H9 (cell line): ENCODE measurements around the gene RSAD1. TPM values are rescaled to one million over a fixed set of nuclear protein-coding genes. Genes with fewer than 3 reads are reported as not detected.

Experiments used
- DNase-seq: peaks from one replicate; pipeline ENCODE4 v3.0.0-alpha.2; 2017
- H2AFZ ChIP-seq: one replicate; pipeline ENCODE4 v1.6.1; 2013; ENCODE audit warnings: mild to moderate bottlenecking, low read length, control low read depth, moderate library complexity
- H2AK5ac ChIP-seq: 2 replicates; pipeline ENCODE4 v1.6.1; 2013; ENCODE audit warnings: low read length, control low read depth, mixed read lengths; ENCODE audit not compliant: insufficient read length
- H2BK120ac ChIP-seq: one replicate; pipeline ENCODE4 v1.6.1; 2013; ENCODE audit warnings: low read depth, mild to moderate bottlenecking, low read length, control low read depth, inconsistent platforms; ENCODE audit not compliant: poor library complexity, severe bottlenecking
- H2BK12ac ChIP-seq: 2 replicates; pipeline ENCODE4 v1.6.1; 2013; ENCODE audit warnings: low read length, control low read depth, mixed read lengths, low read depth; ENCODE audit not compliant: insufficient read length
- H2BK15ac ChIP-seq: 2 replicates; pipeline ENCODE4 v1.6.1; 2013; ENCODE audit warnings: low read depth, low read length, control low read depth
- H2BK20ac ChIP-seq: one replicate; pipeline ENCODE4 v1.6.1; 2013; ENCODE audit warnings: low read depth, mild to moderate bottlenecking, low read length, control low read depth, inconsistent platforms; ENCODE audit not compliant: poor library complexity, severe bottlenecking
- H2BK5ac ChIP-seq: 2 replicates; pipeline ENCODE4 v1.6.1; 2013; ENCODE audit warnings: low read length, control low read depth, mixed read lengths; ENCODE audit not compliant: insufficient read length
- H3K14ac ChIP-seq: 2 replicates; pipeline ENCODE4 v1.6.1; 2013; ENCODE audit warnings: low read length, control low read depth; ENCODE audit not compliant: insufficient read depth
- H3K18ac ChIP-seq: 2 replicates; pipeline ENCODE4 v1.6.1; 2013; ENCODE audit warnings: low read depth, mild to moderate bottlenecking, mixed read lengths, low read length, control low read depth; ENCODE audit not compliant: insufficient read length
- H3K23ac ChIP-seq: 2 replicates; pipeline ENCODE4 v1.6.1; 2013; ENCODE audit warnings: low read length, control low read depth, mixed read lengths, low read depth; ENCODE audit not compliant: insufficient read length
- H3K23me2 ChIP-seq: 2 replicates; pipeline ENCODE4 v1.6.1; 2013; ENCODE audit warnings: low read depth, mild to moderate bottlenecking, mixed read lengths, low read length, control low read depth; ENCODE audit not compliant: insufficient read length, poor library complexity, severe bottlenecking
- H3K27ac ChIP-seq: 2 replicates; pipeline ENCODE4 v1.5.1; 2013; ENCODE audit warnings: low read length, control low read depth, mixed read lengths, low read depth; ENCODE audit not compliant: insufficient read length
- H3K27me3 ChIP-seq: 2 replicates; pipeline ENCODE4 v1.6.1; 2013; ENCODE audit warnings: low read length, control low read depth, inconsistent platforms; ENCODE audit not compliant: insufficient read depth
- H3K4ac ChIP-seq: 2 replicates; pipeline ENCODE4 v1.6.1; 2013; ENCODE audit warnings: low read depth, mild to moderate bottlenecking, control low read depth, inconsistent platforms, low read length, moderate library complexity
- H3K4me1 ChIP-seq: 2 replicates; pipeline ENCODE4 v1.6.1; 2013; ENCODE audit warnings: low read length, control low read depth, inconsistent platforms; ENCODE audit not compliant: insufficient read depth
- H3K4me2 ChIP-seq: 2 replicates; pipeline ENCODE4 v1.6.1; 2013; ENCODE audit warnings: low read length, control low read depth, mixed read lengths; ENCODE audit not compliant: insufficient read length, insufficient read depth
- H3K56ac ChIP-seq: 2 replicates; pipeline ENCODE4 v1.6.1; 2013; ENCODE audit warnings: low read depth, mild to moderate bottlenecking, mixed read lengths, low read length, control low read depth; ENCODE audit not compliant: insufficient read length
- H3K79me1 ChIP-seq: 2 replicates; pipeline ENCODE4 v1.6.1; 2013; ENCODE audit warnings: low read depth, mild to moderate bottlenecking, moderate library complexity, low read length, control low read depth, inconsistent platforms; ENCODE audit not compliant: insufficient read depth, poor library complexity, severe bottlenecking
- H3K79me2 ChIP-seq: 2 replicates; pipeline ENCODE4 v1.6.1; 2013; ENCODE audit warnings: low read length, control low read depth, inconsistent platforms; ENCODE audit not compliant: insufficient read depth
- H3K9ac ChIP-seq: 2 replicates; pipeline ENCODE4 v1.6.1; 2013; ENCODE audit warnings: low read length, control low read depth, mixed read lengths; ENCODE audit not compliant: insufficient read length; ENCODE audit errors: extremely low read depth
- H3K9me3 ChIP-seq: one replicate; pipeline ENCODE4 v1.6.1; 2013; ENCODE audit warnings: low read depth, low read length, inconsistent platforms; ENCODE audit not compliant: control insufficient read depth
- H3T11ph ChIP-seq: one replicate; pipeline ENCODE4 v1.6.1; 2013; ENCODE audit warnings: mild to moderate bottlenecking, low read length, control low read depth, inconsistent platforms
- H4K20me1 ChIP-seq: one replicate; pipeline ENCODE4 v1.6.1; 2013; ENCODE audit not compliant: control insufficient read depth, insufficient read length, insufficient read depth
- H4K5ac ChIP-seq: 2 replicates; pipeline ENCODE4 v1.6.1; 2013; ENCODE audit warnings: low read depth, mild to moderate bottlenecking, mixed read lengths, low read length, control low read depth; ENCODE audit not compliant: insufficient read length
- H4K8ac ChIP-seq: replicated peaks from 2 replicates; pipeline ENCODE4 v1.6.1; 2013; ENCODE audit warnings: low read length, control low read depth, mixed read lengths, low read depth; ENCODE audit not compliant: insufficient read length
- H4K91ac ChIP-seq: 2 replicates; pipeline ENCODE4 v1.6.1; 2013; ENCODE audit warnings: low read depth, mild to moderate bottlenecking, moderate library complexity, mixed read lengths, low read length, control low read depth; ENCODE audit not compliant: insufficient read length
- H3K27ac Mint-ChIP-seq, 3 experiments: 2 replicates in 2 of 3; 3 replicates in 1 of 3; pipeline ENCODE4 v1.8.0; 2020 to 2021; ENCODE audit warnings: mixed read lengths in 3 of 3, mild to moderate bottlenecking in 1 of 3, moderate library complexity in 1 of 3
- H3K27me3 Mint-ChIP-seq: 2 replicates; pipeline ENCODE4 v1.8.0; 2021; ENCODE audit warnings: low read depth, mild to moderate bottlenecking, moderate library complexity, mixed read lengths
- H3K36me3 Mint-ChIP-seq, 3 experiments: 2 replicates in 2 of 3; 3 replicates in 1 of 3; pipeline ENCODE4 v1.8.0; 2020 to 2021; ENCODE audit warnings: low read depth in 3 of 3, mixed read lengths in 3 of 3; ENCODE audit not compliant: insufficient read depth in 1 of 3
- H3K4me1 Mint-ChIP-seq, 2 experiments: 2 replicates each; pipeline ENCODE4 v1.8.0; 2020; ENCODE audit warnings: mixed read lengths in 2 of 2
- H3K4me3 Mint-ChIP-seq, 2 experiments: 2 replicates in 1 of 2; 3 replicates in 1 of 2; pipeline ENCODE4 v1.8.0; 2020 to 2021; ENCODE audit warnings: mild to moderate bottlenecking in 2 of 2, mixed read lengths in 2 of 2, moderate library complexity in 1 of 2
- H3K9me3 Mint-ChIP-seq, 2 experiments: 2 replicates in 1 of 2; 3 replicates in 1 of 2; pipeline ENCODE4 v1.8.0; 2020; ENCODE audit warnings: mild to moderate bottlenecking in 2 of 2, mixed read lengths in 2 of 2, moderate library complexity in 1 of 2
- WGBS: extraction: QIAGEN DNeasy Blood & Tissue Kit; methylation state at CpG from one replicate; pipeline ENCODE4 v1.1.7; 2013; ENCODE audit warnings: missing lambda C conversion rate, low lambda C conversion rate, mixed read lengths; ENCODE audit not compliant: insufficient read length; ENCODE audit errors: extremely low coverage; 5-methylcytosine and 5-hydroxymethylcytosine counted together
- total RNA-seq: library from RNA; stranded (reverse); gene quantifications from 2 replicates; pipeline ENCODE4 v1.2.1, GENCODE V29; 2021
- TF ChIP-seq, protein P1 (sequence below): fragments of 200-600 bp; sonication (generic); conservative IDR thresholded peaks from 3 replicates; pipeline ENCODE4 v1.8.0; 2021; ENCODE audit warnings: antibody characterized with exemption, mild to moderate bottlenecking

The RSAD1 gene
- total RNA-seq, 1 experiment from 2014 or later = 27.9 TPM

DNA sequence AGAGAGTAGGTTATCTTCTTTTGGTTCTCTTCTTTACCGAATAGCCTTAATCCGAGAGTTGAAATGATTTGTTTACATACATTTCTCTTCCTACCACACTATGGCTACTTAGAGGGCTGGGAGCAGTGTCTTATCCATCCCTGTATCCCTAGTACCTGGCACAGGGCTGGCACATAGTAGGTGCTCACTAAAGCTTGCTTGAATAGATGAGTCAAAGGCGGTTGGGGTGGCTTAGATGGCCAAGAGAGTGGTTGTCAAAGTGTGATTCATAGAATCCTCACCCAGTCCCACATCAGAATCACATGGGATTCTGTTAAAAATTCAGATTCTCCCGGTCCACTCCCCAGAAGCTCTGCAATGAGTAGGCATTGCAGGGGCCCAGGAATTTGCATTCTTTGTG, 21.0 kb upstream of the RSAD1 start:
- H3K27ac ChIP-seq = no peak overlapping the region
- H2AFZ ChIP-seq = no peak overlapping the region
- no peaks in the 10 kb centered on the region for H3K27me3 Mint-ChIP-seq
- no peak for DNase-seq
- no peak overlapping the region for H2BK15ac ChIP-seq
- H2BK120ac ChIP-seq = no peak overlapping the region
- H4K91ac ChIP-seq = no peak overlapping the region
- H3K27me3 ChIP-seq = no peaks in the 10 kb centered on the region
- TF ChIP-seq, protein P1, sequence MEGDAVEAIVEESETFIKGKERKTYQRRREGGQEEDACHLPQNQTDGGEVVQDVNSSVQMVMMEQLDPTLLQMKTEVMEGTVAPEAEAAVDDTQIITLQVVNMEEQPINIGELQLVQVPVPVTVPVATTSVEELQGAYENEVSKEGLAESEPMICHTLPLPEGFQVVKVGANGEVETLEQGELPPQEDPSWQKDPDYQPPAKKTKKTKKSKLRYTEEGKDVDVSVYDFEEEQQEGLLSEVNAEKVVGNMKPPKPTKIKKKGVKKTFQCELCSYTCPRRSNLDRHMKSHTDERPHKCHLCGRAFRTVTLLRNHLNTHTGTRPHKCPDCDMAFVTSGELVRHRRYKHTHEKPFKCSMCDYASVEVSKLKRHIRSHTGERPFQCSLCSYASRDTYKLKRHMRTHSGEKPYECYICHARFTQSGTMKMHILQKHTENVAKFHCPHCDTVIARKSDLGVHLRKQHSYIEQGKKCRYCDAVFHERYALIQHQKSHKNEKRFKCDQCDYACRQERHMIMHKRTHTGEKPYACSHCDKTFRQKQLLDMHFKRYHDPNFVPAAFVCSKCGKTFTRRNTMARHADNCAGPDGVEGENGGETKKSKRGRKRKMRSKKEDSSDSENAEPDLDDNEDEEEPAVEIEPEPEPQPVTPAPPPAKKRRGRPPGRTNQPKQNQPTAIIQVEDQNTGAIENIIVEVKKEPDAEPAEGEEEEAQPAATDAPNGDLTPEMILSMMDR = no peak
- H3K9ac ChIP-seq = no peak overlapping the region
- H3K56ac ChIP-seq = no peak overlapping the region
- H2BK5ac ChIP-seq = no peak overlapping the region
- no peaks in the 10 kb centered on the region for H4K20me1 ChIP-seq
- H3T11ph ChIP-seq = no peak overlapping the region
- H3K4me2 ChIP-seq = no peak overlapping the region
- no peak overlapping the region for H4K5ac ChIP-seq
- peaks cover 2% of the 10 kb centered on the region for H3K23me2 ChIP-seq
- H3K4me1 Mint-ChIP-seq = no peaks in the 10 kb centered on the region
- no peak overlapping the region for H3K18ac ChIP-seq
- no CpG with 5 or more reads among the region's 4 CpGs for WGBS
- H3K4ac ChIP-seq = no peak overlapping the region
- no peaks in the 10 kb centered on the region for H3K79me2 ChIP-seq
- no peaks in the 10 kb centered on the region for H3K9me3 ChIP-seq
- H3K14ac ChIP-seq = no peak overlapping the region
- no peak overlapping the region for H3K23ac ChIP-seq
- H3K79me1 ChIP-seq = no peaks in the 10 kb centered on the region
- no peaks in the 10 kb centered on the region for H3K4me1 ChIP-seq
- no peak overlapping the region for H2BK20ac ChIP-seq
- H2BK12ac ChIP-seq = no peak overlapping the region
- H3K36me3 Mint-ChIP-seq = no peaks in the 10 kb centered on the region
- no peak overlapping the region for H2AK5ac ChIP-seq
- H3K9me3 Mint-ChIP-seq = no peaks in the 10 kb centered on the region
- H3K27ac Mint-ChIP-seq = no peak overlapping the region
- H4K8ac ChIP-seq = no peak overlapping the region
- H3K4me3 Mint-ChIP-seq = no peak overlapping the region
